Measurements from ENCODE around the gene CLEC7A. TPM values are rescaled to one million over a fixed set of nuclear protein-coding genes. Genes with fewer than 3 reads are reported as not detected.
A peak's percentile ranks its signal among the peaks of the same experiment; 100 is the strongest.

The CLEC7A gene
- total RNA-seq, 4 donors from 2014 or later, result 2.8 to 14.4 (median 4.7) TPM

GRCh38 chr12:10088955-10089900 lies 40.8 kb downstream of the CLEC7A start:
- Histone ChIP-seq H3K4me3 (no peak overlapping the region), H3K27me3 (no peaks in the 10 kb centered on the region), H3K4me1 (no peaks in the 10 kb centered on the region), H3K27ac (peak overlapping the region in 1 of 2 donors; percentile 41), H3K36me3 (no peaks in the 10 kb centered on the region), H3K9me3 (no peaks in the 10 kb centered on the region)
- no peak for TF ChIP-seq POLR2A (IDR thresholded peaks at IDR 0.05)
- no peak for TF ChIP-seq CTCF (IDR thresholded peaks at IDR 0.05)
- DNase-seq, result no peak
- intact Hi-C loops (cut with DNase I; ENCODE audit: low total_unique reads), result no loop called here

- Histone ChIP-seq H3K36me3 (no peaks in the 10 kb centered on the region), H3K4me1 (no peaks in the 10 kb centered on the region), H3K9me3 (peaks cover 0 to 4% of the 10 kb centered on the region in 2 donors), H3K27me3 (no peaks in the 10 kb centered on the region), H3K27ac (no peak overlapping the region), H3K4me3 (no peak overlapping the region)
- DNase-seq, result no peak
- intact Hi-C loops (cut with DNase I; ENCODE audit: low total_unique reads), result no loop called here
- TF ChIP-seq CTCF (IDR thresholded peaks at IDR 0.05), result no peak
- no peak for TF ChIP-seq POLR2A (IDR thresholded peaks at IDR 0.05)
Measured at GRCh38 chr12:10088031-10088430, 42.0 kb downstream of the CLEC7A start.

DNA sequence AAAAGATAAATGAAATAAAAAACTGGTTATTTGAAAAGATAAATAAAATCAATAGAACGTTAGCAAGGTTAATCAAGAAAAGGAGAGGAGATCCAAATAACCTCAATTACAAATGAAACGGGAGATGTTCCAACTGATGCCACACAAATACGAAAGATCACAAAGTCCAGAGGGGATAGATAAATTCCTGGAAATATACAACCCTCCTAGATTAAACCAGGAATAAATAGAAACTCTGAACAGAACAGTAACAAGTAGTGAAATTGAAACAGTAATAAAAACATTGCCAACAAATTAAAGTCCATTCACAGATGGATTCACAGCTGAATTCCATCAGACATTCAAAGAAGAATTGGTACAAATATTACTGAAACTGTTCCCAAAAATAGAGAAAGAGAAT lies 43.6 kb downstream of the CLEC7A start:
- no peak for DNase-seq
- Histone ChIP-seq H3K27me3 (no peaks in the 10 kb centered on the region), H3K9me3 (peaks cover 0 to 4% of the 10 kb centered on the region in 2 donors), H3K4me1 (no peaks in the 10 kb centered on the region), H3K27ac (no peak overlapping the region), H3K36me3 (no peaks in the 10 kb centered on the region), H3K4me3 (no peak overlapping the region)
- intact Hi-C loops (cut with DNase I; ENCODE audit: low total_unique reads), result no loop called here
- TF ChIP-seq POLR2A (IDR thresholded peaks at IDR 0.05), result no peak
- TF ChIP-seq CTCF (IDR thresholded peaks at IDR 0.05), result no peak

GRCh38 chr12:10084733-10085132 lies 45.3 kb downstream of the CLEC7A start:
- intact Hi-C loops (cut with DNase I; ENCODE audit: low total_unique reads), result no loop called here
- H3K4me1 ChIP-seq, result no peaks in the 10 kb centered on the region

More at GRCh38 chr12:10084733-10085132, 45.3 kb downstream of the CLEC7A start:
- H3K4me3 ChIP-seq, result no peak overlapping the region
- H3K27ac ChIP-seq, result no peak overlapping the region
- peaks cover 0 to 4% of the 10 kb centered on the region in 2 donors for H3K9me3 ChIP-seq
- DNase-seq, result no peak
- no peaks in the 10 kb centered on the region for H3K27me3 ChIP-seq
- H3K36me3 ChIP-seq, result no peaks in the 10 kb centered on the region
- TF ChIP-seq CTCF (IDR thresholded peaks at IDR 0.05) (no peak), POLR2A (IDR thresholded peaks at IDR 0.05) (no peak)

Data from uterus (tissue), 4 donors.